Panc1 (cell line): Measurements from ENCODE around the gene DYTN.

Experiments
- CTCF ChIP-seq: fragments of 450-650 bp; IDR thresholded peaks from 2 replicates; pipeline ENCODE4 v1.5.1; 2017; ENCODE audit warnings: mild to moderate bottlenecking
- POLR2AphosphoS5 ChIP-seq: IDR thresholded peaks from 2 replicates; pipeline ENCODE4 v1.6.1; 2012; ENCODE audit warnings: mild to moderate bottlenecking, low read depth, low read length, moderate library complexity
- REST ChIP-seq, 2 experiments: IDR thresholded peaks; 2 replicates each; pipeline ENCODE4 v1.6.1; 2011 to 2012; ENCODE audit warnings: low read depth in 2 of 2, control low read depth in 1 of 2, low read length in 1 of 2, mild to moderate bottlenecking in 1 of 2, moderate library complexity in 1 of 2; ENCODE audit not compliant: insufficient read depth in 1 of 2

- TF ChIP-seq CTCF (no peak), POLR2AphosphoS5 (no peak), REST (IDR thresholded peaks at IDR 0.05; ENCODE audit: insufficient read depth in 1 of 2, low read depth in 2 of 2, low read length in 1 of 2) (no peak)
Observed at GRCh38 chr2:206700156-206700555, 18.0 kb downstream of the DYTN start.
